ENCODE data around the gene LYST. TPM values are rescaled to one million over a fixed set of nuclear protein-coding genes. Genes with fewer than 3 reads are reported as not detected.

The LYST gene
- total and polyA plus RNA-seq, 2 donors (not counting 3 experiments of a cell fraction or from before 2014, with no cell fraction given): 3.1 to 9.6 TPM

DNA sequence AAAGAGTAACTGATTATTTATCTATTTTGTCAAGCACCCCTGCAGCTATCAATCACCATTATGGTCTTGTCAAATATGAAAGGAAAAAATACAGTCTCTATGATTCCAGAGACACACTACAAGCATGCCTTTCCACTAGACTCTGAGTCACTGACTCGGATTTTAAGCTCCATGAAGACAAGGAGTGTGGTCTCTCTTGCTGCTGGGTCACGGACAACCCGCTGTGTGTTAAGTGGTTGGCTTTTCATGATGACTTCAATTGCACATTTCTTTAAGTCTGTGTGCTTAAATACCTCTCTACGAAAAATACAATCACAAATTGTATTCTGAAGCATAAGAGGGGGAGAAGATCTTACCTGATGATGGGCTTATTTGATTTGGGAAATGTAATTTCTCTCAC is 203.1 kb downstream of the LYST start:
- dilution Hi-C loops (cut with MboI; ENCODE audit: extremely low pct_ligation_motif_present, low sequenced_read_pairs): no loop called here

More for the DNA sequence above, 203.1 kb downstream of the LYST start:
- H3K4me2 ChIP-seq (ENCODE audit: insufficient read depth, low read length): no peak overlapping the region
- no peaks in the 10 kb centered on the region for H3K9me1 ChIP-seq (replicated peaks; ENCODE audit: control insufficient read depth, extremely low read depth, insufficient read depth, low read length)
- ChIA-PET POLR2A (no interaction called here), CTCF (no interaction called here)
- no peak overlapping the region for H2AFZ ChIP-seq (ENCODE audit: low read depth, low read length)
- H4K20me1 ChIP-seq (replicated peaks; ENCODE audit: control insufficient read depth, extremely low read depth, insufficient read depth, low read length): no peaks in the 10 kb centered on the region
- no peak overlapping the region for H3K4me3 ChIP-seq (replicated peaks in 1 of 3; ENCODE audit: insufficient read depth in 1 of 3, low read depth in 1 of 3, low read length in 3 of 3)
- no peak overlapping the region for H3K9ac ChIP-seq (replicated peaks; ENCODE audit: extremely low read depth, insufficient read depth, low read length)
- no peak overlapping the region for H3K27ac ChIP-seq (ENCODE audit: insufficient read depth, low read depth, low read length)
- no peaks in the 10 kb centered on the region for H3K9me3 ChIP-seq (replicated peaks; ENCODE audit: control insufficient read depth, insufficient read depth, low read length)
- FAIRE-seq: no peak
- no peaks in the 10 kb centered on the region for H3K4me1 ChIP-seq (ENCODE audit: control insufficient read depth, extremely low read depth, insufficient read depth, low read length)
- DNase-seq (ENCODE audit: low read depth, low spot score): no peak
- TF ChIP-seq JUN (IDR thresholded peaks at IDR 0.05; ENCODE audit: borderline replicate concordance, insufficient read depth, insufficient read length, low read depth): no peak
- no peak for TF ChIP-seq FOS (IDR thresholded peaks at IDR 0.05; ENCODE audit: borderline replicate concordance, insufficient read depth, low read length)
- no peak for TF ChIP-seq POLR2A (IDR thresholded peaks at IDR 0.05; ENCODE audit: low read depth, low read length)
- TF ChIP-seq, protein P1, sequence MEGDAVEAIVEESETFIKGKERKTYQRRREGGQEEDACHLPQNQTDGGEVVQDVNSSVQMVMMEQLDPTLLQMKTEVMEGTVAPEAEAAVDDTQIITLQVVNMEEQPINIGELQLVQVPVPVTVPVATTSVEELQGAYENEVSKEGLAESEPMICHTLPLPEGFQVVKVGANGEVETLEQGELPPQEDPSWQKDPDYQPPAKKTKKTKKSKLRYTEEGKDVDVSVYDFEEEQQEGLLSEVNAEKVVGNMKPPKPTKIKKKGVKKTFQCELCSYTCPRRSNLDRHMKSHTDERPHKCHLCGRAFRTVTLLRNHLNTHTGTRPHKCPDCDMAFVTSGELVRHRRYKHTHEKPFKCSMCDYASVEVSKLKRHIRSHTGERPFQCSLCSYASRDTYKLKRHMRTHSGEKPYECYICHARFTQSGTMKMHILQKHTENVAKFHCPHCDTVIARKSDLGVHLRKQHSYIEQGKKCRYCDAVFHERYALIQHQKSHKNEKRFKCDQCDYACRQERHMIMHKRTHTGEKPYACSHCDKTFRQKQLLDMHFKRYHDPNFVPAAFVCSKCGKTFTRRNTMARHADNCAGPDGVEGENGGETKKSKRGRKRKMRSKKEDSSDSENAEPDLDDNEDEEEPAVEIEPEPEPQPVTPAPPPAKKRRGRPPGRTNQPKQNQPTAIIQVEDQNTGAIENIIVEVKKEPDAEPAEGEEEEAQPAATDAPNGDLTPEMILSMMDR (IDR thresholded peaks at IDR 0.05; ENCODE audit: extremely low read depth in 1 of 2, insufficient read depth in 1 of 2, low read depth in 1 of 2, low read length in 2 of 2): no peak
- TF ChIP-seq GATA2 (IDR thresholded peaks at IDR 0.05; ENCODE audit: insufficient read depth, insufficient read length, low read depth, low read length): no peak
- TF ChIP-seq POLR2AphosphoS5 (IDR thresholded peaks at IDR 0.05; ENCODE audit: insufficient read depth, low read depth, low read length): no peak
- TF ChIP-seq MYC (IDR thresholded peaks at IDR 0.05; ENCODE audit: low read depth, low read length): no peak
- no peak for TF ChIP-seq EZH2 (IDR thresholded peaks at IDR 0.05; ENCODE audit: borderline replicate concordance, low read depth, low read length, severe bottlenecking)
- TF ChIP-seq, protein P2, sequence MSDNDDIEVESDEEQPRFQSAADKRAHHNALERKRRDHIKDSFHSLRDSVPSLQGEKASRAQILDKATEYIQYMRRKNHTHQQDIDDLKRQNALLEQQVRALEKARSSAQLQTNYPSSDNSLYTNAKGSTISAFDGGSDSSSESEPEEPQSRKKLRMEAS (IDR thresholded peaks at IDR 0.05; ENCODE audit: insufficient read depth, insufficient read length): no peak
- no TSS peak for BruUV-seq (replicated peaks)
- no peaks in the 10 kb centered on the region for H3K27me3 ChIP-seq (ENCODE audit: control insufficient read depth in 2 of 2, insufficient read depth in 2 of 2, low read length in 2 of 2)
- H3K79me2 ChIP-seq (ENCODE audit: control insufficient read depth, insufficient read depth, low read length): no peaks in the 10 kb centered on the region
- no peaks in the 10 kb centered on the region for H3K36me3 ChIP-seq (ENCODE audit: control insufficient read depth in 2 of 2, extremely low read depth in 1 of 2, insufficient read depth in 2 of 2, low read length in 2 of 2)
- intact Hi-C loops (cut with micrococcal nuclease): no loop called here
